GM12891 (cell line): ENCODE results near the gene CNTFR.

Experiments used
- DNase-seq: peaks from one replicate; pipeline ENCODE4 v3.0.0; 2011; ENCODE audit warnings: low spot score; ENCODE audit not compliant: insufficient read length
- FAIRE-seq: peaks from 2 replicates; lab custom pipeline; 2011; peaks lifted over from hg19 to GRCh38; lab: Jason Lieb, UNC
- PAX5 ChIP-seq: IDR thresholded peaks from 2 replicates; pipeline ENCODE4 v1.6.1; 2011; ENCODE audit warnings: low read length, moderate library complexity, mild to moderate bottlenecking; ENCODE audit not compliant: insufficient read depth, severe bottlenecking
- POLR2A ChIP-seq: IDR thresholded peaks from 2 replicates; pipeline ENCODE4 v1.6.1; 2011; ENCODE audit warnings: low read depth, low read length, control low read depth
- POLR2AphosphoS5 ChIP-seq: IDR thresholded peaks from 2 replicates; pipeline ENCODE4 v1.6.1; 2011; ENCODE audit warnings: low read depth, low read length, control low read depth
- POU2F2 ChIP-seq: IDR thresholded peaks from 2 replicates; pipeline ENCODE4 v1.6.1; 2011; ENCODE audit warnings: low read depth, mild to moderate bottlenecking, control low read depth, low read length, moderate library complexity
- SPI1 ChIP-seq: IDR thresholded peaks from 2 replicates; pipeline ENCODE4 v1.6.1; 2011; ENCODE audit warnings: low read depth, low read length, control low read depth
- TAF1 ChIP-seq: IDR thresholded peaks from 2 replicates; pipeline ENCODE4 v1.6.1; 2011; ENCODE audit warnings: low read depth, low read length, control low read depth

CNTFR gene

DNA sequence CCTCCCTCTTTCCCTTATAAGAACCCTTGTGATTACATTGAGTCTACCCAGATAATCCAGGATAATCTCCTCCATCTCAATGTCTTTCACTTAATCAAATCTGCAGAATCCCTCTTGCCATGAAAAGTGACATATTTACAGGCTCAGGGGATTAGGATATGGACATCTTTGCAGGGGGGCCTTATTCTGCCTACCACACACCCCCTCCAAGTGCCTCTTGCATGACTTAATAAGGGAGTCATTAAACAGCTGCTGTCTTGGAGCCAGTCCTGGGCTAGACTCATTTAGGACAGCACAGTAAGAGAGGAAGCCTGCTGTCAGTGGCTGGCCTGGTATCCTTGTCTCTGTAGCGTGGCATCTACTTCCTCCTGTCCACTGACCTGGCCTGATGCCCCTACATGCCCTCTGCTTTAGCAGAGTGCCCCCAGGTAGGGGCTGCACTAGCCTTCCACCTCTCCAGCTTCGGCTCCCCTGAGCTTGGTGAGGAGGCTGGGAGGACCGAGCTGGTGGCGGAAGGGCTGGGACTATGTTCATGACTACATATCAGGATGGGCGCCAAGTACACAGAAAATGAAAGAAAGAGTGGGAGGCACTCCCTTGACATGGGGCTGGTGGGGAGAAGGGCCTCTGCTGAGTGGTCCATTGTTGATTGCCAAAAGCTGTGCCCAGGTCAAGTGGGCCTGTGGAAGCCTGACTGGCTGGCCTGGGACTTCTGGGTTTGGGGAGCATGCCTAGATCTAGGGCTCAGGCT, 84.0 kb downstream of the CNTFR start:
- no peak for DNase-seq
- FAIRE-seq = no peak
- TF ChIP-seq POU2F2 = no peak
- TF ChIP-seq POLR2AphosphoS5 = no peak
- no peak for TF ChIP-seq POLR2A
- TF ChIP-seq TAF1 = no peak
- no peak for TF ChIP-seq PAX5
- TF ChIP-seq SPI1 = no peak

DNA sequence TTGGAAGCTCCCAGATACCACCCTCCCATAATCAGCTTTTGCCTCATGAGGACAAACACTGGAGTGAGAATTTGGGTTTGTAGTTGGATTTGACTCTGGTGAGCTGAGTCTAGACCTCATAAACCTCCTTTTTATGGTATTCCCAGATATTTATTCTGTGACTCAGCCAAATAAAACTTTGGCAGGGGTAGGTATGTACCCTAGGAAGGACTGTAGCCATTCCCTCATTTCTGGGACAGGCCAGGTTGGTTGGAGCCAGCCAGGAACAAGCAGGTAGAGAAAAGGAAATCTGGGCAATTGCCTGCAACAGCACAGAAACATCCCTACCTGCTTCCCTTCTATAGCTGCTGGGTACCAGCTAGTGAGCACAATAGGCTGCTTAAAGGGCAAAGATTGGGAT, 86.1 kb downstream of the CNTFR start:
- no peak for DNase-seq
- TF ChIP-seq SPI1 = no peak
- TF ChIP-seq PAX5 = no peak
- TF ChIP-seq POU2F2 = no peak
- TF ChIP-seq POLR2AphosphoS5 = no peak
- no peak for TF ChIP-seq POLR2A
- TF ChIP-seq TAF1 = no peak
- no peak for FAIRE-seq

DNA sequence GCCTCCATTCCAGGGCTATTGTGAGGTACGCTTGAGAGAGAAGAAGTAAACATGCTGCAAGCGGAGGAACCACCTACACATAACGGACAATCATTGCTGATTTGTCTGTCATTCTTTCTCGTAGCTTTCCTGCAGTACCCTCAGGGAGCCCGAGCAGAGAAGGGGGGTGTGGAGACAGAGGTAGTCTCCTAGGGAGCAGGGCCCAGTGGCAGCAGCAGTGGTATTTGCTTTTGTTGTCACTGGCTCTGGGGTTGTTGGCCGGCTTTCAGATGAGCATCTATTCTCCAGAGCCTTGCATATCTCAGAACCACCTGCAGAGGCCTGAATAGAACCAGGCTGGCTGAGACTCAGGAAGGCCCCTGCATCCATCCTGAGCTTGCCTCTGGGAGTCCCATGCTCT, 86.6 kb downstream of the CNTFR start:
- FAIRE-seq = no peak
- DNase-seq = no peak
- no peak for TF ChIP-seq POLR2AphosphoS5
- no peak for TF ChIP-seq POU2F2
- no peak for TF ChIP-seq TAF1
- no peak for TF ChIP-seq POLR2A
- no peak for TF ChIP-seq PAX5

DNA sequence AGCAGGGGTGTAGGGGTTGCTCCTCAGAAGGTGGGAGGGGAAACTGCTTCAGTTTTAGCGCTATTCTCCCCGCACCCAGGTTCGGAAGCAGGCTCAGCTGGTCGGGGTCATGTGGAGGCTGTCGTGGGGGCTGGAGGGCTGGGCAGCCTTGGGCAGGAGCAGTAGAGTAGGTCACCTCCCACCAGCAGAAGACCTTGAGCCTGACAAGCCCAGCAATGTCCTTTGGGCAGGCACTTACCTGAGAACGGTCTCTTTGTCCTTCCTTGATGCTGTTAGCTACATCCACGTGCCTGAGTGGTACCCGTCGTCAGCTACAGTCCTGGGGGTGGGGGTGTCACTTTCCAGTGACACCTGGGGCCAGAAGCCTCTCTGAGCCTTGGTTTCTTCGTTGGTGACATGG, 87.1 kb downstream of the CNTFR start:
- FAIRE-seq (no peak), DNase-seq (no peak)
- no peak for TF ChIP-seq POLR2A
- TF ChIP-seq PAX5 = no peak
- TF ChIP-seq SPI1 = no peak
- no peak for TF ChIP-seq POLR2AphosphoS5
- TF ChIP-seq POU2F2 = no peak
- TF ChIP-seq TAF1 = no peak

DNA sequence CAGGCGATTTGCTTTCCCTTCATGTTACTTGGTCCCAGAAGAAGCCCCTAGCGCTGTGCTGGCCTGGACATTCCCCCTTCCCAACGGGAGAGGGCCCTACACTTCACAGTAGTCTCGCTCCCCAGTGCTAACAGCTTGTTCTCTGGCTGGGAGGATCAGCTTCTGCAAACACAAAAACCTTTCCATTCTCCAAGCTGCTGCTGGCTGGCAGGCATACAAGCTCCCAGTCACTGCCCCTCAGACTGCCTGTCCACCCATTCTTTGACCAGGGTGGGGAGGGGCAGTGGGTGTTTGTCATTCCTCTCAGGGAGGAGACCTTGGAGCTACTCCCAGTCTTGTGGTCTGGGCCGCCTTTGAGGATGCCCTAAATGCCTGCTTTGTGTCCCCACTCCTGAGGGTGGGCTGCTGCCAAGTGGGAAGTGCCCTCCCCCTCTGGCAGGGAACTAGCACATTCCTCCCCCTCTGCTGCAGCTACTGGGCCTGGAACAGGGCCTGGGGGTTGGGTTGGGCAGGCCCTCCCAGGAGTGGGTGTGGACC, 87.6 kb downstream of the CNTFR start:
- FAIRE-seq (no peak), DNase-seq (no peak)
- TF ChIP-seq TAF1 (no peak), PAX5 (no peak), POLR2AphosphoS5 (no peak), SPI1 (no peak), POU2F2 (no peak), POLR2A (no peak)
